ENCODE data around the gene RNF212.
"Not testable (repeated sequence)": the region's sequence is repeated elsewhere in the genome, so short reads cannot be mapped to it uniquely, and the experiment has no call there.

RNF212 gene

DNA sequence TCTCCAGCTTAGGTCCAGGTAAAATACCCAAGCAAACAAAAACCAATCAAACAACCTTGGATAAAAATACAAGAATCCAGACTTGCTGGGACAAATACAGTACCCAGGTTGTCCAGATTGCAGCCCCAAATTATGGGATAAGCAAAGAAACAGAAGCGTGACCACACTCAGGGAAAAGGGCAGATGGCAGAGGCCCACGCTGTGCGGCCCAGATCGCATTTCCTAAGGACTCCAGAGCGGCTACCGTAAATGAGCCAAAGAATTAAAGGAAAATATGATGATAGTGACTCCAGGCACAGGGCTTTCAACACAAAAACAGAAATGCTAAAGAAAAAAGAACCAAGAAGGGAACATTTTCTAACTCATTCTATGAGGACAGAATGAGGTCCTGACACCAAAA is 51.6 kb downstream of the RNF212 start:
- H3K27me3 ChIP-seq (ENCODE audit: control insufficient read depth, insufficient read depth, low read length): peaks cover 30% of the 10 kb centered on the region

GRCh38 chr4:1061056-1061700 is 52.2 kb downstream of the RNF212 start:
- no peaks in the 10 kb centered on the region for H3K9me3 ChIP-seq (ENCODE audit: control insufficient read depth, insufficient read depth, low read depth, low read length)
- H3K27ac ChIP-seq (ENCODE audit: low read depth, low read length): no peak overlapping the region
- no peaks in the 10 kb centered on the region for H3K36me3 ChIP-seq (ENCODE audit: control insufficient read depth, insufficient read depth, low read length)
- H3K4me1 ChIP-seq (ENCODE audit: control insufficient read depth, insufficient read depth, low read length): no peaks in the 10 kb centered on the region
- no peak overlapping the region for H3K4me3 ChIP-seq (ENCODE audit: low read depth, low read length)
- H3K9ac ChIP-seq (ENCODE audit: low read length): no peak overlapping the region
- peaks cover 35% of the 10 kb centered on the region for H3K27me3 ChIP-seq (ENCODE audit: control insufficient read depth, insufficient read depth, low read length)

More for the DNA sequence above, 51.6 kb downstream of the RNF212 start:
- H3K4me1 ChIP-seq (ENCODE audit: control insufficient read depth, insufficient read depth, low read length): no peaks in the 10 kb centered on the region
- no peaks in the 10 kb centered on the region for H3K36me3 ChIP-seq (ENCODE audit: control insufficient read depth, insufficient read depth, low read length)
- H3K27ac ChIP-seq (ENCODE audit: low read depth, low read length): no peak overlapping the region
- no peaks in the 10 kb centered on the region for H3K9me3 ChIP-seq (ENCODE audit: control insufficient read depth, insufficient read depth, low read depth, low read length)
- H3K4me3 ChIP-seq (ENCODE audit: low read depth, low read length): no peak overlapping the region
- no peak overlapping the region for H3K9ac ChIP-seq (ENCODE audit: low read length)

DNA sequence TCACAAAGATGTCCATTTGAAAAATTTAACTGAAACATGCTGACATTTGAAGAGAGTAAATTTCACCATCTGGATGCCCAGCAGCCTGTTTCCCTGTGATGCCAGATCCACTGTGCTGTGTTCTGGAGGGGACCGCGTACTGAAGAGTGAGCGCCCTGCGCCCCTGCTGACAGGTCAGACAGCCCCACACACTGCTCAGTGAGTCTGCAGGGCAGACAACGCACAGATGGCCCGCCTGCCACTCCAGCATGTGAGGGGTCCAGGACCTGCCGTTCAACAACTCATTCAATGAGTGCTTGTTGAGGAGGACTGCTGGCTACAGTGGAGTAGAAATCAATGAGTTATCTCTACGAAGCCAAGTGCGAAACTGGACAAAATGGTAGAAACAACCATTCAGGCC is 52.7 kb downstream of the RNF212 start:
- peaks cover 40% of the 10 kb centered on the region for H3K27me3 ChIP-seq (ENCODE audit: control insufficient read depth, insufficient read depth, low read length)
- H3K9me3 ChIP-seq (ENCODE audit: control insufficient read depth, insufficient read depth, low read depth, low read length): no peaks in the 10 kb centered on the region
- H3K36me3 ChIP-seq (ENCODE audit: control insufficient read depth, insufficient read depth, low read length): no peaks in the 10 kb centered on the region
- H3K4me1 ChIP-seq (ENCODE audit: control insufficient read depth, insufficient read depth, low read length): 0 out of 2 replicates have a peak, but pooled peaks cover under 1% of the 10 kb centered on the region
- no peak overlapping the region for H3K4me3 ChIP-seq (ENCODE audit: low read depth, low read length)
- no peak overlapping the region for H3K9ac ChIP-seq (ENCODE audit: low read length)
- H3K27ac ChIP-seq (ENCODE audit: low read depth, low read length): no peak overlapping the region

GRCh38 chr4:1060121-1060520 is 53.2 kb downstream of the RNF212 start:
- H3K27me3 ChIP-seq (ENCODE audit: control insufficient read depth, insufficient read depth, low read length): peaks cover 45% of the 10 kb centered on the region
- H3K4me1 ChIP-seq (ENCODE audit: control insufficient read depth, insufficient read depth, low read length): peaks cover 4% of the 10 kb centered on the region; the same call in 1 of the 2 replicates
- H3K27ac ChIP-seq (ENCODE audit: low read depth, low read length): no peak overlapping the region
- no peaks in the 10 kb centered on the region for H3K36me3 ChIP-seq (ENCODE audit: control insufficient read depth, insufficient read depth, low read length)
- no peak overlapping the region for H3K4me3 ChIP-seq (ENCODE audit: low read depth, low read length)
- no peaks in the 10 kb centered on the region for H3K9me3 ChIP-seq (ENCODE audit: control insufficient read depth, insufficient read depth, low read depth, low read length)
- H3K9ac ChIP-seq (ENCODE audit: low read length): no peak overlapping the region

- H3K4me1 ChIP-seq (ENCODE audit: control insufficient read depth, insufficient read depth, low read length): peaks cover 4% of the 10 kb centered on the region; the same call in 1 of the 2 replicates
- no peak overlapping the region for H3K27ac ChIP-seq (ENCODE audit: low read depth, low read length)
- H3K9ac ChIP-seq (ENCODE audit: low read length): no peak overlapping the region
- no peak overlapping the region for H3K4me3 ChIP-seq (ENCODE audit: low read depth, low read length)
- no peaks in the 10 kb centered on the region for H3K9me3 ChIP-seq (ENCODE audit: control insufficient read depth, insufficient read depth, low read depth, low read length)
- peaks cover 41% of the 10 kb centered on the region for H3K27me3 ChIP-seq (ENCODE audit: control insufficient read depth, insufficient read depth, low read length)
- no peaks in the 10 kb centered on the region for H3K36me3 ChIP-seq (ENCODE audit: control insufficient read depth, insufficient read depth, low read length)
Observed at GRCh38 chr4:1058997-1059665, 54.2 kb downstream of the RNF212 start.

- H3K4me1 ChIP-seq (ENCODE audit: control insufficient read depth, insufficient read depth, low read length): peaks cover 4% of the 10 kb centered on the region; the same call in 1 of the 2 replicates
- H3K27me3 ChIP-seq (ENCODE audit: control insufficient read depth, insufficient read depth, low read length): peaks cover 46% of the 10 kb centered on the region
- H3K9ac ChIP-seq (ENCODE audit: low read length): no peak overlapping the region
- no peak overlapping the region for H3K27ac ChIP-seq (ENCODE audit: low read depth, low read length)
- no peak overlapping the region for H3K4me3 ChIP-seq (ENCODE audit: low read depth, low read length)
- H3K9me3 ChIP-seq (ENCODE audit: control insufficient read depth, insufficient read depth, low read depth, low read length): no peaks in the 10 kb centered on the region
- no peaks in the 10 kb centered on the region for H3K36me3 ChIP-seq (ENCODE audit: control insufficient read depth, insufficient read depth, low read length)
Observed at GRCh38 chr4:1058198-1058996, 55.0 kb downstream of the RNF212 start.

GRCh38 chr4:1057403-1057745 is 56.0 kb downstream of the RNF212 start:
- H3K4me1 ChIP-seq (ENCODE audit: control insufficient read depth, insufficient read depth, low read length): peaks cover 4% of the 10 kb centered on the region; the same call in 1 of the 2 replicates
- peaks cover 57% of the 10 kb centered on the region for H3K27me3 ChIP-seq (ENCODE audit: control insufficient read depth, insufficient read depth, low read length)
- no peaks in the 10 kb centered on the region for H3K36me3 ChIP-seq (ENCODE audit: control insufficient read depth, insufficient read depth, low read length)
- no peaks in the 10 kb centered on the region for H3K9me3 ChIP-seq (ENCODE audit: control insufficient read depth, insufficient read depth, low read depth, low read length)
- no peak overlapping the region for H3K4me3 ChIP-seq (ENCODE audit: low read depth, low read length)
- H3K27ac ChIP-seq (ENCODE audit: low read depth, low read length): no peak overlapping the region
- no peak overlapping the region for H3K9ac ChIP-seq (ENCODE audit: low read length)

DNA sequence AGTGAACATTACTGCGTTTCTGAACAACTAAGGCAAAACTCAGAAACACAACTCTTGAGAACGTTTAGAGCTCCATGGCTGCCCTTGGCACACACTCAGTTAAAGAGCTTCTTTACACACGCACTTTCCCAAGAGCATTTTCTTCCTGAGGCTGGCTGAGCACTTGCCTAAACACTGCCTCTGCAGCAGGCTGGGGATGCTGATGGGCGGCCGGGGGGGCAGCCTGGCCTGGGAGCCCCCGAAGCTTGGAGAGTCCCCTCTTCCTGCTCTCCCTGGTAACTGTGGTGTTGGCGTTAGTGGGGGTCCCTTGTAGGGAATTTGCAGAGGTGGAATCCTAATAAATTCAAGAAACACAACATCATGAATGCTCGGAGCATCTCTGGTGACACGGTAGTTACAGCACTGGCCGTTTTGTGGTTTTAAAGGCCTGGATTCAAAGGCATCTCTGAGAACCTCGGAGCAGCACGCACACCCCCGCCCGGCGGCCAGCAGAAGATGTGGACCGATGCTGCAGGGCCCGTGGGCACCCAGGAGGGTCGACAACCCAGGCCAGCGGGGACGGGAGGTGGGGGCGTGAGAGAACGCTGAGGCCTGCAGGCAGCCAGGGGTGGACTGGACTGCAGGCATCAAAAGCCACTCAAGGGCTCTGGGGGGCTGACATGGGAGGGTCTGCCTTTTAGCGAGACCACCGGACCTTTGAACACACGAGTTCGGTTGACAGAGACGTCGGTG is 56.5 kb downstream of the RNF212 start:
- Histone ChIP-seq H3K9ac (ENCODE audit: low read length) (no peak overlapping the region), H3K4me3 (ENCODE audit: low read depth, low read length) (no peak overlapping the region), H3K4me1 (ENCODE audit: control insufficient read depth, insufficient read depth, low read length) (peaks cover 4% of the 10 kb centered on the region; the same call in 1 of the 2 replicates), H3K36me3 (ENCODE audit: control insufficient read depth, insufficient read depth, low read length) (no peaks in the 10 kb centered on the region), H3K9me3 (ENCODE audit: control insufficient read depth, insufficient read depth, low read depth, low read length) (no peaks in the 10 kb centered on the region), H3K27me3 (ENCODE audit: control insufficient read depth, insufficient read depth, low read length) (peaks cover 62% of the 10 kb centered on the region), H3K27ac (ENCODE audit: low read depth, low read length) (no peak overlapping the region)

DNA sequence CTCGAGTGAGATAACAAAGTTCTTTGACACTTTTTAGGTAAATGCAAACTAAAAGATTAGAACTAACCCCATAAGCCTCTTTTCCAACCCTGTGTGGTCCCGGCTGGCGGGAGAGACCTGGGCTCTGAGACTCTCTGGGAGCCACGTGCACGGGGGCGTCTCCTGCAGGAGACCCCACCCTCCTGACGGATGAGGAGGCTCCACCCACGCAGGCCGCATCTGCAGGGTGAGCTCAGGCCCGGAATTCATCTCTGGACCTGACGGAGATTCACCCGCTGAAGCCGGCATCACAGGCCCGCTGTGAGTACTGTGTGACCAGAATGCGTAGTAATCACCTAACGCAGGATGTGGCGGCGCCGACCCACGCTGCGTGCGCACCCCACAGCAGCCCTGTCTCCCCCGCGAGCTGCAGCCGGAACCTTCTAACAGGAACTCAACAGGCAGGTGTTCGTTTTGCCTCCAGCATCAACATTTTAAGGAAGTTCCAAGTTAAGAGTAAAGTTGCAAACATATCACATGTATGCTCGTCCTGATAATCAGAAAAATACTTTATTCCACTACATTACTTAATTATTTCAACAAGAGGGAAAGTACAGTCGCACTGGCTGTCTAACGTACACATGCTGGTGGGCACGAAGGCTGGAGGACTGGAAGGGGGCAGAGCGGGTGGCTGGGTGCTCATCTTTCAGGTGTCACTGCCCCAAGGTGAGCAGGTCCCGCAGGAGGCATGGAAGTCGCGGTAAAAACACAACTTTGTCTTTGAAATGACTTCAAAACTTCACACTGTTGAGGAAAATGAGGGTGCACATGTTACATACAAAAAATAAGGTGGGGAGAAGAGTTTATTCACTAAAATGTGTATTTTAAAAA is 57.4 kb downstream of the RNF212 start:
- no peaks in the 10 kb centered on the region for H3K36me3 ChIP-seq (ENCODE audit: control insufficient read depth, insufficient read depth, low read length)
- H3K9me3 ChIP-seq (ENCODE audit: control insufficient read depth, insufficient read depth, low read depth, low read length): no peaks in the 10 kb centered on the region
- peaks cover 66% of the 10 kb centered on the region for H3K27me3 ChIP-seq (ENCODE audit: control insufficient read depth, insufficient read depth, low read length)
- H3K4me3 ChIP-seq (ENCODE audit: low read depth, low read length): no peak overlapping the region
- H3K27ac ChIP-seq (ENCODE audit: low read depth, low read length): no peak overlapping the region
- peak overlapping the region; percentile 17 for H3K9ac ChIP-seq (ENCODE audit: low read length)
- H3K4me1 ChIP-seq (ENCODE audit: control insufficient read depth, insufficient read depth, low read length): peaks cover 4% of the 10 kb centered on the region; the same call in 1 of the 2 replicates

- not testable (repeated sequence) for H3K9me3 ChIP-seq (ENCODE audit: control insufficient read depth, insufficient read depth, low read depth, low read length); H3K4me3 ChIP-seq (ENCODE audit: low read depth, low read length); H3K4me1 ChIP-seq (ENCODE audit: control insufficient read depth, insufficient read depth, low read length); H3K27ac ChIP-seq (ENCODE audit: low read depth, low read length); H3K36me3 ChIP-seq (ENCODE audit: control insufficient read depth, insufficient read depth, low read length)
- Histone ChIP-seq H3K27me3 (ENCODE audit: control insufficient read depth, insufficient read depth, low read length) (peaks cover 71% of the 10 kb centered on the region), H3K9ac (ENCODE audit: low read length) (peak overlapping the region; percentile 17)
Observed at GRCh38 chr4:1055243-1055701, 58.1 kb downstream of the RNF212 start.

All from HUES6 (cell line).